Fibroblast of peridontal ligament (primary cell): Measurements from ENCODE around the gene HGS.

Source experiments
- DNase-seq: peaks from one replicate; pipeline ENCODE4 v3.0.0-alpha.2; 2010; ENCODE audit errors: extremely low read depth

The HGS gene

GRCh38 chr17:81703747-81704654, 20.2 kb downstream of the HGS start:
- no peak for DNase-seq

- DNase-seq: no peak
Measured at GRCh38 chr17:81705518-81706231, 21.9 kb downstream of the HGS start.

- no peak for DNase-seq
Measured at GRCh38 chr17:81706232-81706611, 22.4 kb downstream of the HGS start.

DNA sequence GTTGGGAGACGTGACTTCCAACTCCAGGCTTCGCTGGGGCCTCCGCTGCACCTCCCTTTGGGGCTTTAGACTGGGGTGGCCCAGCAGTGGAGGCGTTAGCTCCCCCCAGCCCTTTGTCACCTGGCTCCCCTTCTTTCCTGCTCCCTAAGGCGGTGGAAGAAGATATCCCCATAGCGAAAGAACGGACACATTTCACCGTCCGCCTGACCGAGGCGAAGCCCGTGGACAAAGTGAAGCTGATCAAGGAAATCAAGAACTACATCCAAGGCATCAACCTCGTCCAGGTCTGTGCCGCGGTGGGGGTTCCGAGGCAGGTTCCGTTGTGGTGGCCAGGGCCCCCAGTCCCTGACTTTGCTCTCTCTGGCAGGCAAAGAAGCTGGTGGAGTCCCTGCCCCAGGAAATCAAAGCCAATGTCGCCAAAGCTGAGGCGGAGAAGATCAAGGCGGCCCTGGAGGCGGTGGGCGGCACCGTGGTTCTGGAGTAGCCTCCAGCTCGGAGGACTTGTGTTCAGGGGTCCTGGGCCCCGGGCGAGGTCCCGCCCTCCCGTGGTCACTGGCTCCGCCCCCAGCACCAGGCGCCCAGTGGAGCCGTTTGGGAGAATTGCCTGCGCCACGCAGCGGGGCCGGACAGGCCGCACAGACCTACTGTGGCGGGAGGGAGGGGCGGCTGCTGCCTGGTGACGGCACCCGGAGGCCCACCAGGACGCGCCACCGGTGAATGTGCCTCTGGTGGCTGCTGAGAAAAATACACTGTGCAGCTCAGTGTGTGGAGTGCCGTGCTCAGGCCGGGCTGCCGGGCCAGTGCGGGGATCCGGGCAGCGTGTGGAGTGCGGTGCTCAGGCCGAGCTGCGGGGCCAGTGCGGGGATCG, 23.2 kb downstream of the HGS start:
- DNase-seq: no peak

DNA sequence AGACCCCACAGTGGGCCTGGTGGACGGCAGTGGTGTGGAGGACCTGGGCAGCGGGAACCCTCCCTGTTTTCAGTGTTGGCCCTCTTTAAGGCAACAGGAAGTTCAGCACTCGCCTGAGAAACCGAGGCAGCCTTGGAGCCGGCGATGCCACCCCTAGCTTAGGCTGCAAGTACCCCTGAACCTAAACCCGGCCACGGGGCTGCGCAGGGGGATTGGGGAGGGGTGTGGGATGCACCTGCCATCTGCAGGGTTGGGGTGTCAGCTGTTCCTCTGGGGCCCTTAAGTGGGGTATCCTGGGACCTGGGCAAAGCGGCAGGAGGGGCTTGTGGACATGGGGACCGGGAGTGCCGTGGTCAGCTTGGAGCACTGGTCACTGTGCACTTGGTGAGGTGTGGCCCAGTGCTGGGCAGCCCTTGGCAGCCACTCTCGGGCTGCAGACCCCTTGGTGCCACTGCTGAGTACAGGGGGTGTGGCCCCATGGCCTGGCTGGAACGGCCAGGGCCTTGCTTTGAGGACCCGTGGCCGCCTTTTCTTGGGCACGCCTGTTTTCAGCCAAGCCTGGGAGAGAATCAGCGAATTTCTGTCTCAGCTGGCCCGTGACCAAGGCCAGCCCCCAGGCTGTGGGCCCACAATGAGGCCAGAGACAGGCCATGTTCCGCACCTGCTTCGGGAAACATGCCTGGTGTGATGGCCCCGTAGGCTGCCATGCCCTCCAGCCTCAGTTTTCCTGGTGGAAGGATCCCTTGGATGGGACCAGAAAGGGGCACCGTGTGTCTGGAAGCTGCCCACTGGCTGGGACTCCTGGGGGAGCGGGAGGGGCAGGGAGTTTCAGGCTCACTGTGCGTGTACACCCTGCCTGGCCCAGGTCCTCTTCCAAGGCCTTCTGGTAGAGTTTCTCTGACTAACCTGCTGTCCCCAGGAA, 24.2 kb downstream of the HGS start:
- DNase-seq: no peak

GRCh38 chr17:81708739-81709185, 25.0 kb downstream of the HGS start:
- DNase-seq: no peak

DNA sequence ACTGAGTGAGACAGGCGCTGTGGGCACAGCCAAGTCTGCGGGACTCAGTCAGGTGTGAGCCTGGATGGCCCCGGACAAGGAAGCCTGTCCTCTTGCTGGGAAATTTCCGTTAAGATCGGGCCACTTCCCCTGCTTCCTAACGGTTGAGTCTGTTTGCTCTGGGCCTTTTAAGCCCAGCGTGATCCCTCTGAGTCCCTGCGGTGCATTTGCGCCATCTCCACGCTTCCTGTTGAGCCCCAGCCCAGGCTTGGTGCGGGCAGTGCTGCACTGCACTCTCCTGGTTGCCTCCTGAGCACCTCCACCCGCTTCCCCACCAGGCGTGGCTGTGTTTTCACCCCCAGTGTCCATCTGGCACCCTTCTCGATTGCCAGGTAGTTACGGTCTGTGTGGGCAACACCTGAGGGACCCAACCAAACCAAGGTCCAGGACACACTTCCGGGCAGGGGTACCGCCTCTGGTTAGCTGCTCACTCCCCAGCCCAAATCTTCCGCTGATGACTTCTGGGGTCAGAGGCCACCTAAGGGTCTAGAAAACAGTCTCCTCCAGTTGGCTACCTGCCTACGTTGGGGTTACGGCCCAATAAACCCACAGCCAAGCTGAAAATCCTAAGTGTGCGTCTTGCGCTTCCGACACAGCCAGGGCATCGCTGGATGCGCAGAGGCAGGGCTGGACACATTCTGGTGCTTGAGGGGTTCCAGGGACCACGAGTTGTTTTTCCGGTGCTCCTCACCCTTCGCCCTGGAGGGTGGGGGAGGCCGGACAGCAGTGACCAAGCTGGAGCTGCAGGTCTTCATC, 26.9 kb downstream of the HGS start:
- DNase-seq: no peak

DNA sequence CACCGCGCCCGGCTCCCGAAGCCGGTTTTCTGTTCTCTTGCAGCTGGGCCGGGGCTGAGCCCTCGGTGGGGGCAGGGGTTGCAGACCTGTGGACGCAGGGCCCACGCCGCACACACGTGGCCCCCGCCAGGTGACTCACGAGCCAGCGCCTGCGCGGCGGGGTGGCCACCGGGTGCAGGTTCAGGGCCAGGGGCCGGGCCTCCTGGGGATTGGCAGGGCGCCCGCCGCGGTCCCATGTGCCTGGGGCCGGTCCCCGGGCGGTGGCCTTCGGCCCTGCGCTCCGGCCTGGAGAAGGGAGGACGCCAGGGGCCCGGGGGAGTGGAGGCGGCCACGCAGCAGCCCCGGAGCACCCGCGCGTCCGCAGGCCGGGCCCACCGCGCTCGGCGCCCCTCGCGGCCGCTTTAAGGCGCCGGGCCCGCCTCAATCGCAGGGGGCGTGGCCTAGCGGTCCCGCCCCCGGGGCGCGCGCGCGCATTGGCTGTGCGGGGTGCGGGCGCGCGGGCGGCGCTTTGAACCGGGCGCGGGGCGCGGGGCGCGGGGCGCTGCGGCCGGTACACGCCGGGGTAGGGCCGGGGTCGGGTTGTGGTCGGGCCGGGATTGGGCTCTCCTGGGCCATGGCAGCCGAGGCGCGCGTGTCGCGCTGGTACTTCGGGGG, 28.1 kb downstream of the HGS start, which contains the start of gene SLC25A10:
Gene SLC25A10, plus strand, starts transcription at position 471 of the 654 bp plus-strand sequence. Its CDS starts 143 bp downstream, at position 614.
- DNase-seq: no peak

DNA sequence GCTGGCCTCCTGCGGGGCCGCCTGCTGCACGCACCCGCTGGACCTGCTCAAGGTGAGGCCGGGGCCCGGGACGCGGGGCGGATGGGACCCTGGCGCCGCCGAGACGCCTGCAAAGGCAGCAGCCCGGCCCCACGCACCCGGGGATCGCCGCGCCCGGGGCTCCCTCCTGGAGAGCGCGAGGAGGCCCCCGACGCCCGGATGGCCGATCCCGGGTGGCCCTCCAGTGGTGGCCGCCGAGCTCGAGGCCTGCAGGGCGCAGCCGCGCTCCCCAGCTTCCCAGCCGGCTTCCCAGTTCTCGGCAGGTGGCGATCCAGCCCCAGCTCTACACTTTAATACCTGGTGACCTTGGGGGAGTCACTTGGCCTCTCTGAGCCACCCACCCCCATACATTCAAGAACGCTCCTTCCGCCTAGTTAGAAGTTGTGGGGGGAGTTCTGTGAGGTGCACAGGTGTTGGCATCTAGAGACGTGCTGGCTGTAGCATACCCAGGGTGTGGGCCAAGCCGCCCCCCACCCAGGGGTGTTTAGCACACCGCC, 28.7 kb downstream of the HGS start:
- DNase-seq: no peak

- no peak for DNase-seq
Measured at GRCh38 chr17:81713004-81713555, 29.3 kb downstream of the HGS start.

DNA sequence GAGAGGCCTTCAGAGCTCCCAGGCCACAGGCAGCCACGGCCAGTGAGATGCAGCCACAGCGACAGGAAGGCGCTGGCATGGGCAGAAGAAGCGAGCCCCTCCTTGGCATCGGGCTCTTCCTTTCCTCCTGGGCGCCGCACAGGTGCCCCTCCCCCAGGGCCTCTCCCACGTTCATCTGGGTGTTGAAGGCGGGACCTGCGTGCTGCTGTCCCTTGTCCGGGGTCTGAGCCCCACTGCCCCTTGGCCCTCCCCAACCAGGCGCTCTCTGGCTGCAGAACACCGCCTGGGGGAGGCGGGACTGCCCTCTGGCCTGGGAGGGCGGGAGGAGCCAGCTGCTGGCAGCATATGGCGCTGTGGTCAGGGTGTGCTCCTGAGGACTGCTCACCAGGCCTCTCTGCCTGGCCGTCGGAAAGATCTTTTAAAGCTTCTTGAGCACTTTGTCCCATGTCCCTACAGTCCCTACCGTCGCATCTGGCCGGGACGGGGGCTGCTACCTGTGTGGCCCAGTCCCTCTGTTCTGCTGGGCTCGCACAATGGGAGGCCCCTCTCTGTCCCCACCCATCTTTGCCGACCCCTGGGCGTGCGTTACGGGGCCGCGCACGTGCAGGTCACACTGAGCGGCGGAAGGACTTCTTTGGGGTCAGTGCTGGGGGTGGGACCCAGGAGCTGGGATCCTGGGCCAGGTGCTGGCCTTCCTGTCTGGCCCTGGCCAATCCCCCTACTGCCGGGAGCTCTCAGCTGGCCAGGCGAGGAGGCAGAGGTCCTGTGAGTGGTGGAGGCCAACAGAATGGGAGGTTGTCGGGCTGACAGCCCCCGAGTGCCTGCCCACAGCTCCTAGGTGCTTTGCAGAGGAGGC, 30.0 kb downstream of the HGS start:
- DNase-seq: no peak

GRCh38 chr17:81714412-81715106, 30.7 kb downstream of the HGS start:
- DNase-seq: no peak

- DNase-seq: no peak
Measured at GRCh38 chr17:81715107-81715871, 31.5 kb downstream of the HGS start.

DNA sequence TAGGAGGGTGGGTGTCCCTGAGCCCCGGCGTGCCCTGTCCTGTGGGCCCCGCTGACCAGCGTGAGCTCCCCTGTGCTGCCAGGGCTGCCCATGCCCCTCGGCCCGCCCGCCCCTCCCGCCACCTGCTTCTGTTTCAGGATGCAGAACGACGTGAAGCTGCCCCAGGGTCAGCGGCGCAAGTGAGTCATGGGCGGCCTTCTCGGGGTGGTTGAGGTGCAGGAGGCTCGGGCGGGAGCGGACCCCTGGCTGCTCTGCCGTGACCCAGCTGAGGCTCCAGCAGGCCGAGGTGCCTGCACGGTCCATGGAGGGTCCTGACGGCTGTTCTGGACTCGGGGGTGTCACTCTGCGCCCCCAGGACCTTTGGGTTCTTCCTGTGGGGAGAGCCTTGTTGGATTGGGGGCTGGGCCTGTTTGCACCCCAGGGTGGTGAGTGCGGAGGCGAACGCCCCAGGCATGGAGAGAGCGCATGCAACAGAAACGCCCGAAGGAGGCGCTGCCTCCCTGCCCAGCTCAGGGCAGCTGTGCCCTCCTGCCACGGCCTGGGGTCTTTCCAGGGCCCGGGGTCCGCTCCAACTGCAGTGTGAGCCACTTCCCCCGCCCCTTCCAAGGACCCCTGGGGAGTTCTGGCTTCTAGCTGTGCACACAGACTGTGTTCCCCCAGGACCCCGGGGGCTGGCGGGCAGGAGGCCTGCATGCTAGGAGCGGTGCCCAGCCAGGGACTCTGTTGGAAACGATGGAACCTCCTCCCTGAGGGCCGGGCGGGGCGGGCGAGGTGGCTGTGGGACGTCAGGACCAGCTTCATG, 32.3 kb downstream of the HGS start:
- DNase-seq: no peak

DNA sequence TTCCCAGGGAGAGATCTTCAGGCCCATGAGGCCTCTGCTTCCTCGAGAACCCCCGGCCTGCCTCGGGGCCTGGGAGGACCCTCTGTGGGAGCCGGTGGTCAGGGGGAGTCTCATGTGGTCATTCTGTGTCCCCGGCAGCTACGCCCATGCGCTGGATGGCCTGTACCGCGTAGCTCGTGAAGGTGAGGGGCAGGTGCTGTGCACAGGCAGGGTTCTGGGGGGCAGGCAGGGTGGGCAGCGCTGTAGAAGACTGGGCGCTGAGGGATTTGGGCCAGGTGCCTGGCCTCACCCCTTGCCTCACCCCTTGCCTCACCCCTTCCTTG, 32.8 kb downstream of the HGS start:
- no peak for DNase-seq
